Measurements from ENCODE around the gene NISCH.

Gene NISCH

GRCh38 chr3:52438579-52439425 is 16.6 kb upstream of the NISCH start:
- TF ChIP-seq ZNF565 (CRISPR knock-in tag; conservative IDR thresholded peaks at IDR 0.05; ENCODE audit: low read depth) (no peak), OSR1 (CRISPR knock-in tag; IDR thresholded peaks at IDR 0.05) (no peak), CSDC2 (CRISPR knock-in tag; IDR thresholded peaks at IDR 0.05) (no peak), ARNTL (CRISPR knock-in tag; IDR thresholded peaks at IDR 0.05; ENCODE audit: borderline replicate concordance, low read depth) (no peak), ZC3H10 (CRISPR knock-in tag; IDR thresholded peaks at IDR 0.05) (no peak), PATZ1 (CRISPR knock-in tag; IDR thresholded peaks at IDR 0.05; ENCODE audit: borderline replicate concordance) (no peak), RARB (CRISPR knock-in tag; IDR thresholded peaks at IDR 0.05) (no peak), TOX (CRISPR knock-in tag; IDR thresholded peaks at IDR 0.05; ENCODE audit: borderline replicate concordance) (no peak), GLIS3 (CRISPR knock-in tag; IDR thresholded peaks at IDR 0.05) (no peak), PPARA (CRISPR knock-in tag; IDR thresholded peaks at IDR 0.05; ENCODE audit: borderline replicate concordance) (no peak)
- TF ChIP-seq, protein P1, sequence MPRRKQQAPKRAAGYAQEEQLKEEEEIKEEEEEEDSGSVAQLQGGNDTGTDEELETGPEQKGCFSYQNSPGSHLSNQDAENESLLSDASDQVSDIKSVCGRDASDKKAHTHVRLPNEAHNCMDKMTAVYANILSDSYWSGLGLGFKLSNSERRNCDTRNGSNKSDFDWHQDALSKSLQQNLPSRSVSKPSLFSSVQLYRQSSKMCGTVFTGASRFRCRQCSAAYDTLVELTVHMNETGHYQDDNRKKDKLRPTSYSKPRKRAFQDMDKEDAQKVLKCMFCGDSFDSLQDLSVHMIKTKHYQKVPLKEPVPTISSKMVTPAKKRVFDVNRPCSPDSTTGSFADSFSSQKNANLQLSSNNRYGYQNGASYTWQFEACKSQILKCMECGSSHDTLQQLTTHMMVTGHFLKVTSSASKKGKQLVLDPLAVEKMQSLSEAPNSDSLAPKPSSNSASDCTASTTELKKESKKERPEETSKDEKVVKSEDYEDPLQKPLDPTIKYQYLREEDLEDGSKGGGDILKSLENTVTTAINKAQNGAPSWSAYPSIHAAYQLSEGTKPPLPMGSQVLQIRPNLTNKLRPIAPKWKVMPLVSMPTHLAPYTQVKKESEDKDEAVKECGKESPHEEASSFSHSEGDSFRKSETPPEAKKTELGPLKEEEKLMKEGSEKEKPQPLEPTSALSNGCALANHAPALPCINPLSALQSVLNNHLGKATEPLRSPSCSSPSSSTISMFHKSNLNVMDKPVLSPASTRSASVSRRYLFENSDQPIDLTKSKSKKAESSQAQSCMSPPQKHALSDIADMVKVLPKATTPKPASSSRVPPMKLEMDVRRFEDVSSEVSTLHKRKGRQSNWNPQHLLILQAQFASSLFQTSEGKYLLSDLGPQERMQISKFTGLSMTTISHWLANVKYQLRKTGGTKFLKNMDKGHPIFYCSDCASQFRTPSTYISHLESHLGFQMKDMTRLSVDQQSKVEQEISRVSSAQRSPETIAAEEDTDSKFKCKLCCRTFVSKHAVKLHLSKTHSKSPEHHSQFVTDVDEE (CRISPR knock-in tag; IDR thresholded peaks at IDR 0.05): no peak
- ATAC-seq: no peak

DNA sequence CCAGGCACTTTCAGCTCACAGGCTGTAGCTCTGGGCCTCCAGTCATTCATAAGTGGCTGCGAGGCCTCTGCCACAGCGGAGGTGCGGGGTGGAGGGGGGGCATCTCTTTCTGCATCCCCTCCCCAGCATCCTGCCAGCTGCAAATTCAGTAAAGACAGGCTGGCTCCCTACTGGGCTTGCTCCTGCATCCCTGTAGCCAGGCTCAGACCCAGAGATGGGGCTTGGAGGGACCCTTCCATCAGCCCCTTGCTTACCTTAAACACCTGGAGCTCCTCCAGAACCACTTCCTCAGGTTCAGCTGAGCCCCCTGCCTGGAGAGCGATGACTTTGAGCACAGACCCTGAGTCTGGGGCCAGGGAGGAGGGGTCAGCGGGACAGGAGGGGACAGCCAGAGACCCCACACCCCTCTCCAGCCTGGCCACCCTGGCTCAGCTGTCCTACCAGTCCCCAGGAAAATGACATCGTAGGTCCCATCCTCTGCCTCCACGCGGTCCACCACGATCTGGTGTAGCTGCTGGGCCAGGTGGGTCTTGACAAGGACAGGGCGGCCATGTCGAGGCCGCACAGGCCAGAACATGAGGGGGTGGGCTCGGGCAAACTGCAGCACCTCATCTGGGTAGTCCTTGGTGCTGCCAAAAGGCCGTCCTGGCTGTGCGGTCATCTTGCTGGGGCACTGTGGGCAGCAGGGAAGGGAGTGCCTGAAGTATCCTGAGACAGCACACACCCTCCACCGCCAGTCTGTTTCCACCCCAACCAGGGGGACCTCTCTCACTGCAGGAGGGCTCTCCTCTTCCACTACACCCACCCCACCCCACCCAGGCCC is 15.8 kb upstream of the NISCH start:
- no peak for ATAC-seq

DNA sequence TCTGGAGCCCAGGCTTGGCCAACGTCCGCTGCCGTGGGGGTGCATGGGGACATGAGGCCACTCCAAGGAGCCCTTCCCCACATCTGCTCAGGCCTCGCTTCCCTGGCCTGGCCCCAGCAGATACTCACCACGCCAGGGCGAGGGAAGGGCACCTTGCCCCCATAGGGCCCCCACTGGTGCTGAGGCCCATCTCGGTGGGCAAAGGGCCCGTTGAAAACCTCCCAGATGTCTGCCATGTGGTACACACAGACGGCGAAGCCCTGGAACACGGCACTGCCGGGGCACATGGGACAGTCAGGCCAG is 15.2 kb upstream of the NISCH start:
- TF ChIP-seq ZNF565 (CRISPR knock-in tag; conservative IDR thresholded peaks at IDR 0.05; ENCODE audit: low read depth): no peak
- no peak for ATAC-seq

More for the DNA sequence above, 15.8 kb upstream of the NISCH start:
- TF ChIP-seq OSR1 (CRISPR knock-in tag; IDR thresholded peaks at IDR 0.05) (no peak), ESRRG (CRISPR knock-in tag; IDR thresholded peaks at IDR 0.05) (no peak), RARB (CRISPR knock-in tag; IDR thresholded peaks at IDR 0.05) (no peak)
- TF ChIP-seq, protein P1 (CRISPR knock-in tag; IDR thresholded peaks at IDR 0.05): no peak

- no peak for ATAC-seq
- no peak for TF ChIP-seq CSRNP3 (CRISPR knock-in tag; IDR thresholded peaks at IDR 0.05)
- no peak for TF ChIP-seq TCF4 (CRISPR knock-in tag; IDR thresholded peaks at IDR 0.05; ENCODE audit: borderline replicate concordance)
- TF ChIP-seq OSR1 (CRISPR knock-in tag; IDR thresholded peaks at IDR 0.05): no peak
- TF ChIP-seq, protein P2, sequence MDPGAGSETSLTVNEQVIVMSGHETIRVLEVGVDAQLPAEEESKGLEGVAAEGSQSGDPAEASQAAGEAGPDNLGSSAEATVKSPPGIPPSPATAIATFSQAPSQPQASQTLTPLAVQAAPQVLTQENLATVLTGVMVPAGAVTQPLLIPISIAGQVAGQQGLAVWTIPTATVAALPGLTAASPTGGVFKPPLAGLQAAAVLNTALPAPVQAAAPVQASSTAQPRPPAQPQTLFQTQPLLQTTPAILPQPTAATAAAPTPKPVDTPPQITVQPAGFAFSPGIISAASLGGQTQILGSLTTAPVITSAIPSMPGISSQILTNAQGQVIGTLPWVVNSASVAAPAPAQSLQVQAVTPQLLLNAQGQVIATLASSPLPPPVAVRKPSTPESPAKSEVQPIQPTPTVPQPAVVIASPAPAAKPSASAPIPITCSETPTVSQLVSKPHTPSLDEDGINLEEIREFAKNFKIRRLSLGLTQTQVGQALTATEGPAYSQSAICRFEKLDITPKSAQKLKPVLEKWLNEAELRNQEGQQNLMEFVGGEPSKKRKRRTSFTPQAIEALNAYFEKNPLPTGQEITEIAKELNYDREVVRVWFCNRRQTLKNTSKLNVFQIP (CRISPR knock-in tag; IDR thresholded peaks at IDR 0.05; ENCODE audit: borderline replicate concordance, low read depth): no peak
- no peak for TF ChIP-seq BACH2 (CRISPR knock-in tag; IDR thresholded peaks at IDR 0.05; ENCODE audit: borderline replicate concordance)
- no peak for TF ChIP-seq ISL1 (CRISPR knock-in tag; IDR thresholded peaks at IDR 0.05)
- no peak for TF ChIP-seq ARNTL (CRISPR knock-in tag; IDR thresholded peaks at IDR 0.05; ENCODE audit: borderline replicate concordance, low read depth)
- TF ChIP-seq TOX (CRISPR knock-in tag; IDR thresholded peaks at IDR 0.05; ENCODE audit: borderline replicate concordance): no peak
- TF ChIP-seq, protein P1 (CRISPR knock-in tag; IDR thresholded peaks at IDR 0.05): no peak
- TF ChIP-seq ZFP3 (CRISPR knock-in tag; IDR thresholded peaks at IDR 0.05): no peak
- no peak for TF ChIP-seq ESRRG (CRISPR knock-in tag; IDR thresholded peaks at IDR 0.05)
- no peak for TF ChIP-seq ZNF565 (CRISPR knock-in tag; conservative IDR thresholded peaks at IDR 0.05; ENCODE audit: low read depth)
These were observed 14.7 kb upstream of the NISCH start for GRCh38 chr3:52440671-52441070.

Data from SK-N-SH treated with all-trans-retinoic acid at 6 μM for 48 hours (cell line).